Panc1 (cell line): ENCODE measurements around the gene CIDEA. TPM values are rescaled to one million over a fixed set of nuclear protein-coding genes. Genes with fewer than 3 reads are reported as not detected.

Experiments
- ATAC-seq: fragments of 200-7000 bp; cut with Tn5 transposase; 2 replicates; pipeline ENCODE4 v1.9.1; 2020; ENCODE audit warnings: mild to moderate bottlenecking, moderate library complexity
- BruUV-seq: library from RNA; stranded (reverse); fragments of 400-500 nt; replicated peaks from 2 replicates; lab custom pipeline; 2021; lab: Mats Ljungman, UMichigan
- CTCF ChIA-PET: fragments of 300-600 bp; sonication (Branson Sonifier 250); formaldehyde crosslinking; loops from one replicate; lab custom pipeline; 2022; ENCODE audit warnings: antibody characterized with exemption; lab: Charles Lee
- POLR2A ChIA-PET: fragments of 300-600 bp; sonication (Branson Sonifier 250); formaldehyde crosslinking; loops from one replicate; lab custom pipeline; 2022; ENCODE audit warnings: antibody characterized with exemption; lab: Charles Lee
- DNase-seq: peaks from one replicate; pipeline ENCODE4 v3.0.0-alpha.2; 2010; ENCODE audit warnings: low read depth, low spot score
- H3K27ac ChIP-seq: 2 replicates; pipeline ENCODE4 v1.5.1; 2011; ENCODE audit warnings: mild to moderate bottlenecking, low read length, inconsistent platforms
- H3K27me3 ChIP-seq: fragments of 200-500 bp; sonication (Bioruptor generic); 2 replicates; pipeline ENCODE4 v1.6.0; 2014; ENCODE audit warnings: low read length, inconsistent platforms; ENCODE audit not compliant: control insufficient read depth, insufficient read depth
- H3K36me3 ChIP-seq: fragments of 200-500 bp; sonication (Bioruptor generic); 2 replicates; pipeline ENCODE4 v1.5.1; 2014; ENCODE audit warnings: inconsistent platforms, mild to moderate bottlenecking, low read length, moderate library complexity; ENCODE audit not compliant: control insufficient read depth, insufficient read depth
- H3K4me1 ChIP-seq: 2 replicates; pipeline ENCODE4 v1.5.1; 2011; ENCODE audit warnings: inconsistent platforms, mild to moderate bottlenecking, low read length, moderate library complexity; ENCODE audit not compliant: control insufficient read depth, insufficient read depth
- H3K4me3 ChIP-seq, 2 experiments: 2 replicates each; pipeline ENCODE4 v1.5.1; 2011 to 2012; ENCODE audit warnings: low read depth in 2 of 2, low read length in 2 of 2, mild to moderate bottlenecking in 2 of 2, inconsistent platforms in 1 of 2, moderate library complexity in 1 of 2
- H3K9me3 ChIP-seq: fragments of 200-500 bp; sonication (Bioruptor generic); 2 replicates; pipeline ENCODE4 v1.5.1; 2014; ENCODE audit warnings: low read depth, mild to moderate bottlenecking, inconsistent platforms, low read length, moderate library complexity; ENCODE audit not compliant: control insufficient read depth, insufficient read depth
- POLR2AphosphoS5 ChIP-seq: IDR thresholded peaks from 2 replicates; pipeline ENCODE4 v1.6.1; 2012; ENCODE audit warnings: mild to moderate bottlenecking, low read depth, low read length, moderate library complexity
- REST ChIP-seq, 2 experiments: IDR thresholded peaks; 2 replicates each; pipeline ENCODE4 v1.6.1; 2011 to 2012; ENCODE audit warnings: low read depth in 2 of 2, control low read depth in 1 of 2, low read length in 1 of 2, mild to moderate bottlenecking in 1 of 2, moderate library complexity in 1 of 2; ENCODE audit not compliant: insufficient read depth in 1 of 2
- SIN3A ChIP-seq: IDR thresholded peaks from 2 replicates; pipeline ENCODE4 v1.6.1; 2012; ENCODE audit warnings: low read depth, mild to moderate bottlenecking, low read length, moderate library complexity, borderline replicate concordance; ENCODE audit not compliant: insufficient read depth
- TCF7L2 ChIP-seq: IDR thresholded peaks from 2 replicates; pipeline ENCODE4 v1.6.1; 2011; ENCODE audit warnings: mild to moderate bottlenecking, low read depth, low read length, inconsistent platforms
- in situ Hi-C: cut with HindIII; loops from 2 replicates; pipeline ENCODE4 v1.10.0; 2016; ENCODE audit warnings: low sequenced_read_pairs, low pct_unique_long_range_greater_than_20kb
- intact Hi-C: fragments of 100-400 bp; cut with micrococcal nuclease; formaldehyde crosslinking; loops from one replicate; pipeline ENCODE4 v1.10.0; 2022; ENCODE audit not compliant: unreplicated experiment
- total RNA-seq: library from RNA; stranded (reverse); gene quantifications from one replicate; pipeline ENCODE4 v1.2.1, GENCODE V29; 2021; ENCODE audit not compliant: unreplicated experiment
- TF ChIP-seq, protein P1 (sequence below): fragments of 450-650 bp; IDR thresholded peaks from 2 replicates; pipeline ENCODE4 v1.5.1; 2017; ENCODE audit warnings: mild to moderate bottlenecking

CIDEA gene
- total RNA-seq, 1 experiment from 2014 or later = not detected

- no peak overlapping the region for H3K27ac ChIP-seq
- H3K4me3 ChIP-seq = no peak overlapping the region
- ChIA-PET CTCF (no interaction called here), POLR2A (no interaction called here)
- TF ChIP-seq SIN3A (no peak), TCF7L2 (no peak), REST (IDR thresholded peaks at IDR 0.05; ENCODE audit: insufficient read depth in 1 of 2, low read depth in 2 of 2, low read length in 1 of 2) (no peak), POLR2AphosphoS5 (no peak)
- TF ChIP-seq, protein P1, sequence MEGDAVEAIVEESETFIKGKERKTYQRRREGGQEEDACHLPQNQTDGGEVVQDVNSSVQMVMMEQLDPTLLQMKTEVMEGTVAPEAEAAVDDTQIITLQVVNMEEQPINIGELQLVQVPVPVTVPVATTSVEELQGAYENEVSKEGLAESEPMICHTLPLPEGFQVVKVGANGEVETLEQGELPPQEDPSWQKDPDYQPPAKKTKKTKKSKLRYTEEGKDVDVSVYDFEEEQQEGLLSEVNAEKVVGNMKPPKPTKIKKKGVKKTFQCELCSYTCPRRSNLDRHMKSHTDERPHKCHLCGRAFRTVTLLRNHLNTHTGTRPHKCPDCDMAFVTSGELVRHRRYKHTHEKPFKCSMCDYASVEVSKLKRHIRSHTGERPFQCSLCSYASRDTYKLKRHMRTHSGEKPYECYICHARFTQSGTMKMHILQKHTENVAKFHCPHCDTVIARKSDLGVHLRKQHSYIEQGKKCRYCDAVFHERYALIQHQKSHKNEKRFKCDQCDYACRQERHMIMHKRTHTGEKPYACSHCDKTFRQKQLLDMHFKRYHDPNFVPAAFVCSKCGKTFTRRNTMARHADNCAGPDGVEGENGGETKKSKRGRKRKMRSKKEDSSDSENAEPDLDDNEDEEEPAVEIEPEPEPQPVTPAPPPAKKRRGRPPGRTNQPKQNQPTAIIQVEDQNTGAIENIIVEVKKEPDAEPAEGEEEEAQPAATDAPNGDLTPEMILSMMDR = no peak
- H3K4me1 ChIP-seq = peaks cover 5% of the 10 kb centered on the region; the same call in 1 of the 2 replicates
- intact Hi-C loops = no loop called here
- DNase-seq (no peak), ATAC-seq (no peak)
- in situ Hi-C loops = no loop called here
- H3K9me3 ChIP-seq = no peaks in the 10 kb centered on the region
- H3K36me3 ChIP-seq = no peaks in the 10 kb centered on the region
- H3K27me3 ChIP-seq = no peaks in the 10 kb centered on the region
- no TSS peak for BruUV-seq
Observed at GRCh38 chr18:12290086-12290485, 35.9 kb downstream of the CIDEA start.

DNA sequence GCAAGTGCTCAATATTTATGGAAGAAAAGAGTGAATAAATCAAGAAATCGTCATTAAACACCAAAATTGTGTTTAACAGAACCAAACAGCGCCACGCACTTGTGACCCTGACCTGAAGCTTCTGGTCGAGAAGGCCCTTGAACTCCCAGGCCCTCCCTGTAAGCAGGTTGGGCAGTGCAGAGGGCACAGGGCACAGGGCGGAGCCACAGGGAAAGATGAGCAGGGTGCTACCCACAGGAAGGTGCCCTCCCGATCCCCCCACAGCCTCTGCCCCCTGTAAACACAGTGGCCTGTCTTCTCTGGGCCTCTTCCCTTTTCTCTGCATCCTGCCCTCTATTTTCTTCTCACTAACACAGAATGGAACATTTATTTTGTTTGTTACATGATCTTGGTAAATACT, 37.0 kb downstream of the CIDEA start:
- CTCF ChIA-PET = no interaction called here

More for the DNA sequence above, 37.0 kb downstream of the CIDEA start:
- no TSS peak for BruUV-seq
- Histone ChIP-seq H3K9me3 (no peaks in the 10 kb centered on the region), H3K36me3 (no peaks in the 10 kb centered on the region), H3K27me3 (no peaks in the 10 kb centered on the region), H3K4me3 (no peak overlapping the region), H3K27ac (no peak overlapping the region), H3K4me1 (peaks cover 5% of the 10 kb centered on the region; the same call in 1 of the 2 replicates)
- no peak for ATAC-seq
- no peak for DNase-seq
- in situ Hi-C loops = no loop called here
- intact Hi-C loops = no loop called here
- POLR2A ChIA-PET = no interaction called here
- TF ChIP-seq TCF7L2 = no peak
- no peak for TF ChIP-seq POLR2AphosphoS5
- TF ChIP-seq, protein P1 = no peak
- no peak for TF ChIP-seq SIN3A
- TF ChIP-seq REST (IDR thresholded peaks at IDR 0.05; ENCODE audit: insufficient read depth in 1 of 2, low read depth in 2 of 2, low read length in 1 of 2) = no peak
